Activated T-helper 1 cell treated with Interleukin-2 at 50 U/mL for 16 hours (primary cell): ENCODE data around the gene CDR2.

Experiments
- DNase-seq: peaks from one replicate; pipeline ENCODE4 v3.0.0-alpha.2; 2020; ENCODE audit warnings: low read depth

Gene CDR2

GRCh38 chr16:22324787-22325597, 49.4 kb downstream of the CDR2 start:
- DNase-seq: no peak

GRCh38 chr16:22323959-22324786, 50.2 kb downstream of the CDR2 start:
- DNase-seq: no peak

- no peak for DNase-seq
Observed at GRCh38 chr16:22323173-22323958, 51.1 kb downstream of the CDR2 start.

GRCh38 chr16:22322741-22323140, 51.7 kb downstream of the CDR2 start:
- DNase-seq: no peak

GRCh38 chr16:22322021-22322471, 52.4 kb downstream of the CDR2 start:
- no peak for DNase-seq

GRCh38 chr16:22321340-22322001, 52.9 kb downstream of the CDR2 start:
- DNase-seq: peak; percentile 46

GRCh38 chr16:22320572-22321339, 53.7 kb downstream of the CDR2 start:
- DNase-seq: no peak

GRCh38 chr16:22318690-22319358, 55.6 kb downstream of the CDR2 start:
- peak; percentile 38 for DNase-seq

- DNase-seq: no peak
Observed at GRCh38 chr16:22317625-22318024, 56.8 kb downstream of the CDR2 start.

GRCh38 chr16:22317001-22317530, 57.4 kb downstream of the CDR2 start:
- no peak for DNase-seq

- no peak for DNase-seq
Observed at GRCh38 chr16:22316411-22316811, 58.0 kb downstream of the CDR2 start.

- no peak for DNase-seq
Observed at GRCh38 chr16:22315979-22316378, 58.4 kb downstream of the CDR2 start.

- no peak for DNase-seq
Observed at GRCh38 chr16:22314661-22315626, 59.5 kb downstream of the CDR2 start.

- no peak for DNase-seq
Observed at GRCh38 chr16:22313876-22314470, 60.4 kb downstream of the CDR2 start.

GRCh38 chr16:22312897-22313781, 61.3 kb downstream of the CDR2 start:
- DNase-seq: no peak

GRCh38 chr16:22311520-22311919, 62.9 kb downstream of the CDR2 start:
- DNase-seq: no peak

- no peak for DNase-seq
Observed at GRCh38 chr16:22308824-22309520, 65.4 kb downstream of the CDR2 start.
